Measurements from ENCODE around the gene TIMP2. TPM values are rescaled to one million over a fixed set of nuclear protein-coding genes. Genes with fewer than 3 reads are reported as not detected.

The TIMP2 gene
- total RNA-seq, 1 experiment from 2014 or later = 64.8 TPM

DNA sequence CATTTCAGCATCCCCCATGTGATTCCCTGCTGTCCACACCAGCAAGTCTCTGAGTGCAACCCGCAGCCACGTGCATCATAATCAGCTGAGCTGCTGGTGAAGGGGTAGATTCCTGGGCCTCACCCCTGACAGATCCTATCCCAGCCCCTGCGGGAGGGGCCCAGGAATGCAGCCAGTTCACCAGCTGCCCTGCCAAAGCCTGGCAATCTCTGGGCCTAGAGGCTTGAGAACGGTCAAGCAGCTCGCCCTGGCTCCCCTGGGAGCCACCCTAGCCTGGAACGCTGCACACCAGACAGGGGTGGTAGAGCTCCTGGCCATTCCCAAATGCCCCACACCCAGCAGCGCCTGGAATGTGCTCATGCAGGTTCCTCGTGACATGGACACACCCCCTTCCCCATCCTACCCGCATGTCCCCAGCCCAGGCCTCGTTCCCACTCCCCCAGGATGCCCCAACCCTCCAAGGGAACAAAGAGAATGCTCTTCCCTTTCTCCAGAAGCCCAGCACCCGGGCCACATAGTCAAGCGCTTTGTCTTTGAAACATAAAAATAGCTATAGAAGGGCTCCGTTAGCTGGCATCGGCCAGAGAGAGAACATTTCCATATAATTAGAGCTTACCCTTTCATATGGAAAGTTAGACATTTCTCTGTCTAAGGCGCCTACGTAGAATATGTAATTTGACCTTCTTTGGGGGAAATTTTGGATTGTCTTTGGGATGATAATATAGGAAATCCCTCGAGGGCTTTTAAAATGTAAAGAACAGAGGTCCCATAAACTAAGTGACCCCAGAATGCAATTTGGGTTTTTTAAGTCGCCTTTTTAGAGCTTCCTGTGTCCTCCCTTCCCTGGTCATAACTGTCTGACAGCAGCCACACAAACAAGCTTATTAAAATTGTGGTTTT, 25.6 kb downstream of the TIMP2 start:
- no TSS peak for BruUV-seq (replicated peaks)
- TF ChIP-seq, protein P1, sequence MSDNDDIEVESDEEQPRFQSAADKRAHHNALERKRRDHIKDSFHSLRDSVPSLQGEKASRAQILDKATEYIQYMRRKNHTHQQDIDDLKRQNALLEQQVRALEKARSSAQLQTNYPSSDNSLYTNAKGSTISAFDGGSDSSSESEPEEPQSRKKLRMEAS (IDR thresholded peaks at IDR 0.05) = no peak
- TF ChIP-seq, protein P2, sequence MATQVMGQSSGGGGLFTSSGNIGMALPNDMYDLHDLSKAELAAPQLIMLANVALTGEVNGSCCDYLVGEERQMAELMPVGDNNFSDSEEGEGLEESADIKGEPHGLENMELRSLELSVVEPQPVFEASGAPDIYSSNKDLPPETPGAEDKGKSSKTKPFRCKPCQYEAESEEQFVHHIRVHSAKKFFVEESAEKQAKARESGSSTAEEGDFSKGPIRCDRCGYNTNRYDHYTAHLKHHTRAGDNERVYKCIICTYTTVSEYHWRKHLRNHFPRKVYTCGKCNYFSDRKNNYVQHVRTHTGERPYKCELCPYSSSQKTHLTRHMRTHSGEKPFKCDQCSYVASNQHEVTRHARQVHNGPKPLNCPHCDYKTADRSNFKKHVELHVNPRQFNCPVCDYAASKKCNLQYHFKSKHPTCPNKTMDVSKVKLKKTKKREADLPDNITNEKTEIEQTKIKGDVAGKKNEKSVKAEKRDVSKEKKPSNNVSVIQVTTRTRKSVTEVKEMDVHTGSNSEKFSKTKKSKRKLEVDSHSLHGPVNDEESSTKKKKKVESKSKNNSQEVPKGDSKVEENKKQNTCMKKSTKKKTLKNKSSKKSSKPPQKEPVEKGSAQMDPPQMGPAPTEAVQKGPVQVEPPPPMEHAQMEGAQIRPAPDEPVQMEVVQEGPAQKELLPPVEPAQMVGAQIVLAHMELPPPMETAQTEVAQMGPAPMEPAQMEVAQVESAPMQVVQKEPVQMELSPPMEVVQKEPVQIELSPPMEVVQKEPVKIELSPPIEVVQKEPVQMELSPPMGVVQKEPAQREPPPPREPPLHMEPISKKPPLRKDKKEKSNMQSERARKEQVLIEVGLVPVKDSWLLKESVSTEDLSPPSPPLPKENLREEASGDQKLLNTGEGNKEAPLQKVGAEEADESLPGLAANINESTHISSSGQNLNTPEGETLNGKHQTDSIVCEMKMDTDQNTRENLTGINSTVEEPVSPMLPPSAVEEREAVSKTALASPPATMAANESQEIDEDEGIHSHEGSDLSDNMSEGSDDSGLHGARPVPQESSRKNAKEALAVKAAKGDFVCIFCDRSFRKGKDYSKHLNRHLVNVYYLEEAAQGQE (IDR thresholded peaks at IDR 0.05; ENCODE audit: low read depth) = no peak
- TF ChIP-seq, protein P3, sequence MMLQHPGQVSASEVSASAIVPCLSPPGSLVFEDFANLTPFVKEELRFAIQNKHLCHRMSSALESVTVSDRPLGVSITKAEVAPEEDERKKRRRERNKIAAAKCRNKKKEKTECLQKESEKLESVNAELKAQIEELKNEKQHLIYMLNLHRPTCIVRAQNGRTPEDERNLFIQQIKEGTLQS (IDR thresholded peaks at IDR 0.05) = no peak
- TF ChIP-seq SIN3A (IDR thresholded peaks at IDR 0.05; ENCODE audit: low read depth) (no peak), ZFX (IDR thresholded peaks at IDR 0.05) (no peak), EGR1 (IDR thresholded peaks at IDR 0.05; ENCODE audit: low read depth) (no peak), FOSL1 (IDR thresholded peaks at IDR 0.05; ENCODE audit: low read depth) (no peak), YY1 (IDR thresholded peaks at IDR 0.05; ENCODE audit: extremely low read depth, insufficient replicate concordance, low read depth, low read length) (no peak), TCF7L2 (IDR thresholded peaks at IDR 0.05; ENCODE audit: borderline replicate concordance, extremely low read depth, insufficient read depth, insufficient read length) (no peak), SP1 (IDR thresholded peaks at IDR 0.05; ENCODE audit: low read depth) (no peak), SRF (IDR thresholded peaks at IDR 0.05; ENCODE audit: low read depth) (no peak), EZH2phosphoT487 (IDR thresholded peaks at IDR 0.05; ENCODE audit: borderline replicate concordance) (no peak), ELF1 (IDR thresholded peaks at IDR 0.05; ENCODE audit: borderline replicate concordance, low read depth) (no peak), CEBPB (IDR thresholded peaks at IDR 0.05; ENCODE audit: low read depth) (no peak)
- TF ChIP-seq, protein P4, sequence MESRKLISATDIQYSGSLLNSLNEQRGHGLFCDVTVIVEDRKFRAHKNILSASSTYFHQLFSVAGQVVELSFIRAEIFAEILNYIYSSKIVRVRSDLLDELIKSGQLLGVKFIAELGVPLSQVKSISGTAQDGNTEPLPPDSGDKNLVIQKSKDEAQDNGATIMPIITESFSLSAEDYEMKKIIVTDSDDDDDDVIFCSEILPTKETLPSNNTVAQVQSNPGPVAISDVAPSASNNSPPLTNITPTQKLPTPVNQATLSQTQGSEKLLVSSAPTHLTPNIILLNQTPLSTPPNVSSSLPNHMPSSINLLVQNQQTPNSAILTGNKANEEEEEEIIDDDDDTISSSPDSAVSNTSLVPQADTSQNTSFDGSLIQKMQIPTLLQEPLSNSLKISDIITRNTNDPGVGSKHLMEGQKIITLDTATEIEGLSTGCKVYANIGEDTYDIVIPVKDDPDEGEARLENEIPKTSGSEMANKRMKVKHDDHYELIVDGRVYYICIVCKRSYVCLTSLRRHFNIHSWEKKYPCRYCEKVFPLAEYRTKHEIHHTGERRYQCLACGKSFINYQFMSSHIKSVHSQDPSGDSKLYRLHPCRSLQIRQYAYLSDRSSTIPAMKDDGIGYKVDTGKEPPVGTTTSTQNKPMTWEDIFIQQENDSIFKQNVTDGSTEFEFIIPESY (IDR thresholded peaks at IDR 0.05; ENCODE audit: extremely low read depth, insufficient replicate concordance, low read length) = no peak
- TF ChIP-seq, protein P5, sequence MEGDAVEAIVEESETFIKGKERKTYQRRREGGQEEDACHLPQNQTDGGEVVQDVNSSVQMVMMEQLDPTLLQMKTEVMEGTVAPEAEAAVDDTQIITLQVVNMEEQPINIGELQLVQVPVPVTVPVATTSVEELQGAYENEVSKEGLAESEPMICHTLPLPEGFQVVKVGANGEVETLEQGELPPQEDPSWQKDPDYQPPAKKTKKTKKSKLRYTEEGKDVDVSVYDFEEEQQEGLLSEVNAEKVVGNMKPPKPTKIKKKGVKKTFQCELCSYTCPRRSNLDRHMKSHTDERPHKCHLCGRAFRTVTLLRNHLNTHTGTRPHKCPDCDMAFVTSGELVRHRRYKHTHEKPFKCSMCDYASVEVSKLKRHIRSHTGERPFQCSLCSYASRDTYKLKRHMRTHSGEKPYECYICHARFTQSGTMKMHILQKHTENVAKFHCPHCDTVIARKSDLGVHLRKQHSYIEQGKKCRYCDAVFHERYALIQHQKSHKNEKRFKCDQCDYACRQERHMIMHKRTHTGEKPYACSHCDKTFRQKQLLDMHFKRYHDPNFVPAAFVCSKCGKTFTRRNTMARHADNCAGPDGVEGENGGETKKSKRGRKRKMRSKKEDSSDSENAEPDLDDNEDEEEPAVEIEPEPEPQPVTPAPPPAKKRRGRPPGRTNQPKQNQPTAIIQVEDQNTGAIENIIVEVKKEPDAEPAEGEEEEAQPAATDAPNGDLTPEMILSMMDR (IDR thresholded peaks at IDR 0.05 in 2 of 3, conservative IDR thresholded peaks at IDR 0.05 in 1 of 3; ENCODE audit: borderline replicate concordance in 1 of 3, insufficient read depth in 1 of 3, low read depth in 2 of 3, low read length in 2 of 3) = no peak
- Histone ChIP-seq H3K27ac (ENCODE audit: low read depth, low read length) (no peak overlapping the region), H3K9me3 (ENCODE audit: control insufficient read depth in 1 of 2, insufficient read depth in 1 of 2, low read depth in 1 of 2, low read length in 2 of 2) (no peaks in the 10 kb centered on the region), H3K4me3 (replicated peaks in 1 of 2; ENCODE audit: low read depth in 1 of 2, low read length in 2 of 2) (no peak overlapping the region), H3K4me2 (ENCODE audit: low read length) (0 out of 2 replicates have a peak overlapping the region, but pooled peaks have one; percentile 10), H3K9ac (ENCODE audit: low read length) (no peak overlapping the region), H3K4me1 (ENCODE audit: control insufficient read depth in 1 of 2, insufficient read depth in 2 of 2, low read length in 2 of 2) (peaks cover 0 to 11% of the 10 kb centered on the region in 2 experiments; a peak in 2 of 4 replicates), H3K36me3 (ENCODE audit: control insufficient read depth in 1 of 2, insufficient read depth in 2 of 2, low read length in 2 of 2) (no peaks in the 10 kb centered on the region), H3K27me3 (ENCODE audit: insufficient read depth, low read length) (no peaks in the 10 kb centered on the region), H4K20me1 (ENCODE audit: insufficient read depth) (no peaks in the 10 kb centered on the region), H3K79me2 (ENCODE audit: insufficient read depth, low read length) (peaks cover 6% of the 10 kb centered on the region; the same call in 1 of the 2 replicates), H2AFZ (ENCODE audit: low read depth, low read length, poor library complexity, severe bottlenecking) (no peak overlapping the region), H3K9me2 (ENCODE audit: insufficient read depth) (no peaks in the 10 kb centered on the region)
- DNase-seq (ENCODE audit: low read depth, low spot score) (no peak), ATAC-seq (peak; percentile 46; the same call in 1 of the 2 replicates)
- CTCF ChIA-PET = interaction anchor here (1.9 to 2.1 kb wide), 2 partner anchors 13 to 34 kb away, joined by 5 to 9 read pairs; no protein-coding TSS in a partner anchor
- intact Hi-C loops (cut with micrococcal nuclease) = no loop called here
- RAD21 ChIA-PET (ENCODE audit: low non-redundant PET in 1 of 2, low total read pairs in 2 of 2, uncharacterized antibody in 2 of 2, unreplicated experiment in 2 of 2) = no interaction called here
- POLR2A ChIA-PET = interaction anchor here (1.6 kb wide), 1 partner anchor 9 kb away, joined by 4 read pairs; no protein-coding TSS in a partner anchor

Data from HCT116 (cell line).